Lung (tissue), 12 donors: ENCODE results near the gene ZGPAT. TPM values are rescaled to one million over a fixed set of nuclear protein-coding genes. Genes with fewer than 3 reads are reported as not detected.

Experiments used
- ATAC-seq: fragments of 200-7000 bp; cut with Tn5 transposase; one replicate; pipeline ENCODE4 v1.9.1; 2020; ENCODE audit warnings: moderate number of reproducible peaks; ENCODE audit not compliant: insufficient read depth, low FRiP score
- DNase-seq, 3 donors: peaks; one replicate each; pipeline ENCODE4 v3.0.0-alpha.2; 2013 to 2017
- H3K27ac ChIP-seq, 2 donors: one replicate each; pipeline ENCODE4 v1.5.1; 2013; ENCODE audit warnings: mild to moderate bottlenecking in 2 of 2, moderate library complexity in 2 of 2, control low read depth in 1 of 2, inconsistent platforms in 1 of 2, low read depth in 1 of 2, low read length in 1 of 2
- H3K27me3 ChIP-seq, 3 donors: one replicate each; pipeline ENCODE4 v1.5.1; 2013; ENCODE audit warnings: low read length in 2 of 3; ENCODE audit not compliant: control insufficient read depth in 3 of 3, insufficient read depth in 3 of 3
- H3K36me3 ChIP-seq, 4 donors: one replicate each; pipeline ENCODE4 v1.5.1; 2013; ENCODE audit warnings: low read length in 4 of 4, mild to moderate bottlenecking in 1 of 4, moderate library complexity in 1 of 4; ENCODE audit not compliant: control insufficient read depth in 4 of 4, insufficient read depth in 4 of 4
- H3K4me1 ChIP-seq, 5 donors: one replicate each; pipeline ENCODE4 v1.5.1; 2013; ENCODE audit warnings: low read length in 5 of 5, mild to moderate bottlenecking in 2 of 5, moderate library complexity in 1 of 5; ENCODE audit not compliant: control insufficient read depth in 5 of 5, insufficient read depth in 5 of 5
- H3K4me3 ChIP-seq: one replicate; pipeline ENCODE4 v1.5.1; 2013; ENCODE audit warnings: mild to moderate bottlenecking, control low read depth, moderate library complexity
- H3K9ac ChIP-seq, 2 donors: one replicate each; pipeline ENCODE4 v1.5.1; 2013; ENCODE audit warnings: low read length in 2 of 2, control low read depth in 1 of 2; ENCODE audit not compliant: insufficient read depth in 1 of 2
- H3K9me3 ChIP-seq, 4 donors: one replicate each; pipeline ENCODE4 v1.5.1; 2013; ENCODE audit warnings: low read length in 3 of 4, mild to moderate bottlenecking in 1 of 4, moderate library complexity in 1 of 4; ENCODE audit not compliant: control insufficient read depth in 4 of 4, insufficient read depth in 3 of 4
- CTCF ChIP-seq: IDR thresholded peaks from 2 replicates; pipeline ENCODE4 v1.5.1; 2012; ENCODE audit warnings: mild to moderate bottlenecking; ENCODE audit errors: control extremely low read depth, extremely low read depth
- WGBS, 2 donors: extraction: QIAGEN DNeasy Blood & Tissue Kit; methylation state at CpG; one replicate each; pipeline ENCODE4 v1.1.7; 2013; 5-methylcytosine and 5-hydroxymethylcytosine counted together
- polyA plus RNA-seq, 2 donors: library from polyadenylated mRNA; stranded (reverse); fragments of 200-250 nt; gene quantifications; one replicate each; pipeline ENCODE4 v1.2.1, GENCODE V29; 2013
- total RNA-seq, 2 donors: library from RNA; depleted of rRNA in 1 of 2; stranded (reverse); fragments of >200 nt in 1 of 2; gene quantifications; one replicate each; pipeline ENCODE4 v1.2.1, GENCODE V29; 2014 to 2021
- donor health status: control.
- donor health status: control.
- donor health status: Bipolar disorder and iron deficiency.
- donor health status: healthy.
- donor health status: DM: yes; HTN: yes; CAD: no.

ZGPAT gene
- total and polyA plus RNA-seq, 4 donors = 18.3 to 45.0 (median 33.7) TPM

- Histone ChIP-seq H3K9ac (no peak overlapping the region), H3K27ac (no peak overlapping the region), H3K9me3 (no peaks in the 10 kb centered on the region), H3K27me3 (no peaks in the 10 kb centered on the region), H3K4me3 (no peak overlapping the region), H3K36me3 (peaks cover 0 to 18% (median 5%) of the 10 kb centered on the region in 4 donors), H3K4me1 (no peaks in the 10 kb centered on the region)
- 90% methylated on average over 7 of the region's 7 CpGs for WGBS, 2 donors
- DNase-seq = no peak
- ATAC-seq = no peak
- TF ChIP-seq CTCF = no peak
These were observed 58.1 kb downstream of the ZGPAT start for GRCh38 chr20:63765902-63766301.

GRCh38 chr20:63766695-63767426 lies 59.0 kb downstream of the ZGPAT start:
- ATAC-seq (no peak), DNase-seq (no peak)
- H3K9ac ChIP-seq = no peak overlapping the region
- H3K4me1 ChIP-seq = no peaks in the 10 kb centered on the region
- WGBS, 2 donors = 92 to 95% methylated on average over 38 of the region's 38 CpGs
- no peak overlapping the region for H3K27ac ChIP-seq
- no peaks in the 10 kb centered on the region for H3K27me3 ChIP-seq
- peaks cover 0 to 18% (median 5%) of the 10 kb centered on the region in 4 donors for H3K36me3 ChIP-seq
- TF ChIP-seq CTCF = no peak
- H3K9me3 ChIP-seq = no peaks in the 10 kb centered on the region
- no peak overlapping the region for H3K4me3 ChIP-seq

- no peaks in the 10 kb centered on the region for H3K9me3 ChIP-seq
- H3K9ac ChIP-seq = no peak overlapping the region
- no peak for TF ChIP-seq CTCF
- no peaks in the 10 kb centered on the region for H3K4me1 ChIP-seq
- DNase-seq (no peak), ATAC-seq (no peak)
- no peaks in the 10 kb centered on the region for H3K27me3 ChIP-seq
- H3K36me3 ChIP-seq = peaks cover 0 to 18% (median 5%) of the 10 kb centered on the region in 4 donors
- 81 to 86% methylated on average over 18 of the region's 18 CpGs for WGBS, 2 donors
- H3K27ac ChIP-seq = no peak overlapping the region
- H3K4me3 ChIP-seq = no peak overlapping the region
These were observed 59.6 kb downstream of the ZGPAT start for GRCh38 chr20:63767456-63767855.
